Spleen (tissue), 7 donors: Measurements from ENCODE around the gene ZRSR2.

ENCODE experiments used
- CTCF ChIP-seq, 11 experiments: fragments of 200-600 bp in 7 of 11; fragments of 450-650 bp in 4 of 11; sonication (generic) in 4 of 11; IDR thresholded peaks in 8 of 11; conservative IDR thresholded peaks in 3 of 11; 1 replicate in 7 of 11; 2 replicates in 4 of 11; pipeline versions ENCODE4 v1.4.0 to v1.8.0; 2016 to 2021; ENCODE audit warnings: antibody characterized with exemption in 11 of 11, inconsistent platforms in 4 of 11, mild to moderate bottlenecking in 1 of 11
- POLR2A ChIP-seq, 3 donors: fragments of 450-650 bp; IDR thresholded peaks; one replicate each; pipeline ENCODE4 v1.5.1; 2017; ENCODE audit warnings: antibody characterized with exemption in 3 of 3, mild to moderate bottlenecking in 1 of 3
- POLR2AphosphoS5 ChIP-seq, 3 donors: sonication (generic); formaldehyde crosslinking; IDR thresholded peaks; one replicate each; pipeline ENCODE4 v1.5.1; 2017; ENCODE audit warnings: antibody characterized with exemption in 3 of 3
- donor health status: DM: no; HTN: no; CAD: no; lungs with moderate emphysema.
- donor health status: DM: no; HTN: no; CAD: no.
- donor health status: DM: no; HTN: no; CAD: no.

GRCh38 chrX:15748841-15749240 lies 41.4 kb upstream of the ZRSR2 start:
- TF ChIP-seq CTCF (IDR thresholded peaks at IDR 0.05 in 8 of 11, conservative IDR thresholded peaks at IDR 0.05 in 3 of 11) (no peak), POLR2A (IDR thresholded peaks at IDR 0.05) (no peak), POLR2AphosphoS5 (IDR thresholded peaks at IDR 0.05) (no peak)
